HG03558 (cell line): ENCODE results near the gene DEFB131B.
"Not testable (repeated sequence)": the region's sequence is repeated elsewhere in the genome, so short reads cannot be mapped to it uniquely, and the experiment has no call there.

Experiments used
- ATAC-seq: cut with Tn5 transposase; IDR thresholded peaks from one replicate; pipeline ENCODE4 v1.9.1; 2021; ENCODE audit warnings: moderate number of reproducible peaks; ENCODE audit not compliant: unreplicated experiment; ENCODE audit errors: extremely low read depth

The DEFB131B gene

DNA sequence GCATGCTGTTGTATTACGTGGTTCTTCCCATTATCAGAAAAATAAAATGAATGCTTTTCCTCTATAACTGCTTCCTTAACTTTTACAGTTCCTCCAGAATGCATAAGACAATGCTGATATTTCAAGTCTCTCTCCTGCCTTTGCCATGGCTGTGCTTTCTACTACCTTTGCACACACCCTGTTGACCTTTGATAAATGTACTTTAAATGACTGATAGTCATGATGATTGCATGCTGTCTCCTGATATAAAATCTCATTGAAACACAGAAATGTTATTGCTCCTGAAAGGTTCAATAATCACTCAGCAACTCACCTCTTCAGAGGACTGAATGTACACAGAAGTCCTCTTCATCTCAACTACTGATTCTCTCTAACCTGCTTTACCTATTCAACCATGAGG is at the start of gene DEFB131B:
Gene DEFB131B (plus strand): TSS at position 395 of the 400 bp plus-strand sequence. CDS start 0 bp downstream, at position 395.
- not testable (repeated sequence) for ATAC-seq

GRCh38 chr11:71829247-71829646 is 49.0 kb upstream of the DEFB131B start:
- ATAC-seq = not testable (repeated sequence)

DNA sequence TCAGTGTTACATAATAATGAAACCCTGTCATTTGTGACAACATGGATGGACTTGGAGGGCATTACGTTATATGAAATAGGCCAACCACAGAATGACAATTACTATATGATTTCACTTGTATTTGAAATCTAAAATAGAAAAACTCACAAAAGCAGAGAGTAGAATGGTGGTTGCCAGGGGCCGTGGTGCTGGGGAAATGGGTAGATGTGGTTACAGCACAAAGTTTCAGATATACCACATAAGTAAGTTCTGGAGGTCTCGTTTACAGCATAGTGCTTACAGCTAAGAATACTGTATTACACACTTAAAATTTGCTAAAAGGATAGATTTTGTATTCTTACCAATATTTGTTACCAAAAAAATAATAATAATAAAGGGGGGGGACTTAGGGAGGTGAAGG is 48.6 kb upstream of the DEFB131B start:
- not testable (repeated sequence) for ATAC-seq

DNA sequence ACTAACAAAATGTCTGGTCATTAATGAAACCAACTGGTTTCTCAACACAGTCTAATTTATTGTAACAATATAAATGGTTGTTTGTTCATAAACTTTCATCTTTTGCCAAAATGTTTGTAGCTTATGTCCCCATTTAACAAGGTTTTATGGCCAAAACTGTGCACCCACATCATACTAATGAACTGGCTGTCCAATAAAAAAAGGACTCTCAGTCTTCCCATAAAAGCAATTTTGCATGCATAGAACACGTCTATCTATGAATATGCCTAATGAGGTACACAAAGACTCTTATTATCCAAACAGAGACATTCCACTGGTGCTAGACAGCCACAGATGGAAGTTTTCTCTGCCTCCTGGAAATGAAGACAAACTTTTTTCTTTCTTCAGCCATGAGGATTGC is 45.4 kb upstream of the DEFB131B start, which contains the start of gene DEFB108B:
Gene DEFB108B (plus strand): TSS at position 390 of the 400 bp plus-strand sequence. CDS start 0 bp downstream, at position 390.
- ATAC-seq = not testable (repeated sequence)

DNA sequence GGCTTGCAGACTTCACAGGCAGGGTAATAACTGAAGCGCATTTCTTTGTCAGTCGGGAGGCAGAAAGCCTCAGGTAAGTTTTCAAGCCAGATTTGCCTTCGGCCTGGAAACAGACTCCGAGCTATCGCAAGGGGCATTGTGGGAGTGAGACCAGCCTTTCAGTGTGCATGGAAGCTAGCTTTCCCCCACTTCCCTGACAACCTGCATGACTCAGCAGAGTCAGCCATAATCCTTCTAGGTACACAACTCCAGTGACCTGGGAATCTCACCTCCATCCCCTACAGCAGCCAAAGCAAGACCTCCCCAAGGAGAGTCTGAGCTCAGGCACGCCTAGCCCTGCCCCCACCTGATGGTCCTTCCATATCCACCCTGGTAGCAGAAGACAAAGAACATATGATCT is 35.5 kb upstream of the DEFB131B start:
- ATAC-seq = not testable (repeated sequence)

- not testable (repeated sequence) for ATAC-seq
Observed at GRCh38 chr11:71843355-71843754, 34.9 kb upstream of the DEFB131B start.

DNA sequence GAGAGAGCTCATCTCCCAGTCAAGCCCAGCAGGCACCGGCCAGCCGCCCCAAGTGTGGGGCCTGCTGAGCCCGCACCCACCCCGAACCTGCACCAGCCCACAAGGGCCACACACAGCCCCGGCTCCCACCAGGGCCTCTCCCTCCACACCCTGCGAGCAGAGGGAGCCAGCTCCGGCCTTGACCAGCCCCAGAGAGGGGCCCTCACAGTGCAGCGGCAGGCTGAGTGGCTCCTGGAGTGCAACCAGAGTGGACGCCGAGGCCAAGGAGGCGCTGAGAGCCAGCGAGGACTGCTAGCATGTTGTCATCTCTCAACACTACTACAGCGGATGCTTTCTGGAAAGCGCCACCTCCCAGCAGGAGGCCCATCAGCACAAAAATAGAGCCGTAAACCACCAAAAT is 34.4 kb upstream of the DEFB131B start:
- no peak for ATAC-seq

DNA sequence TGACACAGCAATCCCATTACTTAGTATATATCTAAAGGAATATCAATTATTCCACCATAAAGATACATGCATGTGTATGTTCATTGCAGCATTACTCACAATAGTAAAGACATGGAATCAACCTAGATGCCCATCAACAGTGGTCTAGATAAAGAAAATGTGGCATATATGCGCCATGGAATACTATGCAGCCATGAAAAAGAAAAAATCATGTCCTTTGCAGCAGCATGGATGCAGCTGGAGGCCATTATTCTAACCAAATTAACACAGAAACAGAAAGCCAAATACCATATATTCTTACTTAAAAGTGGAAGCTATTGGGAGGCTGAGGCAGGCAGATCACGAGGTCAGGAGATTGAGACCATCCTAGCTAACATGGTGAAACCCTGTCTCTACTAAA is 24.4 kb upstream of the DEFB131B start:
- not testable (repeated sequence) for ATAC-seq

DNA sequence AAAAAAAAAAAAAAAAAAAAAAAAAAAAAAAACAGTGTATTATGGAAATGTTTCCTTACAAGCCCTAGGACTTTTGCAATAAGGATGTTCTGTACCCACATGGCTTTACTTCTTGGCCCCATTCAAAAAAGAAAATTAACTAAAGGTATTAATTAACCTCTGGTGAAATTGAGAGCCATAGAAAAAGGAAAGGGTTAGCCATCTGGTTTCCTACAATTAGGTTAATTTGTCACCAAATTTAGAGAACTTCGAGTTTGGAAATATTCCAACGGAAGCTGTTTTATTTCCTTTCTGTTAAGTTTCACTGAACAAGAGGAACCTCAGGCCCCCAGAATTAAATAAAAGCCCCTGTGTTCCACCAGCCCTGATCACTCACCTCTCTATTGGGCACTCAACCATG is 22.4 kb upstream of the DEFB131B start:
- ATAC-seq = not testable (repeated sequence)

DNA sequence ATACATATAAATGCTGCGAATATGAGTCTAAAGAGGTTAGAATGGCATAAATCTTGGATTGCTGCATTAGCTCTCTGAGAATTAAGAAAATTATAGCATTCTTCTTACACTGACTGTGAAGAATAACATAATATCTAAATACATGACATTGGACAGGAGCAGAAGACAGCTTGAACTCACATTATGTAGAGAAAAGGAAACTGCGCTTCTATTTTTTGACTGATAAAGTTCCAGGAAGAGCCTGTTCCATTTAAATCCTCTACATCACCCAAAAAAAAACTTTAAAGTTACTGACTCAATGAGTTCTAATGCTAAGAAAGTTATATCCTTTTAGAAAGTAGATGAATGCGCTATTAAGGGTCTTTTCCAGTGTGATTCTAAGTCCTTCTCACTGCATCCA is 17.4 kb upstream of the DEFB131B start:
- not testable (repeated sequence) for ATAC-seq

DNA sequence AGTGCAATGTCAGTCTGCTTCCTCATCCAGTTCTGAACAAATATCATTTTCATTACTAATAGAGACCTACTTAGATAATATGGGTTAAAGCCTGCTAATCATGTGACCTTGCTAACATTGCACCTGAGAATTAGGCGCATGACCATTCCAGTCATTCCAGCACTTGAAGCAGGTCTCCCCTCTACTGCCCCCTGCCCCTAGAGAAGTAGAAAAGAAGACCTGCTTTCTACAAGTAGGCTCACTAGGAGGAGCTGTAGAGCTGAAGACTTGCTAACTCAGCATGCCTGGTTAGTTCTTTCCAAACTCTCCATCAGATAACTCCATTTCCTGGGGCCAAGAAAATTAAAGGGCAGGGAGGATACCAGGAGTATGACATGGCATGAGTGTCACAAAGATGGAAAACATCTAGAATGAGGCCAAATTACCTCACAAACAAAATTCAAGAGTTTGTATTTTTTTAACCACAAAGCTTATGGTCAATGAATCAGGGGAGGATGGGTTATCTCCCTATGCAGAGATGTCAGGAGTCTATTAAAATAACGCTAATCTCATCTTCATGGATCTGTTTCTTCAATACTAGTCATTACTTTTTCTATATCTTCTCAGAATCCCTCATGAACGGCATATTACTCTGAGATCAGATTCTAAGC is 14.2 kb upstream of the DEFB131B start:
- not testable (repeated sequence) for ATAC-seq

DNA sequence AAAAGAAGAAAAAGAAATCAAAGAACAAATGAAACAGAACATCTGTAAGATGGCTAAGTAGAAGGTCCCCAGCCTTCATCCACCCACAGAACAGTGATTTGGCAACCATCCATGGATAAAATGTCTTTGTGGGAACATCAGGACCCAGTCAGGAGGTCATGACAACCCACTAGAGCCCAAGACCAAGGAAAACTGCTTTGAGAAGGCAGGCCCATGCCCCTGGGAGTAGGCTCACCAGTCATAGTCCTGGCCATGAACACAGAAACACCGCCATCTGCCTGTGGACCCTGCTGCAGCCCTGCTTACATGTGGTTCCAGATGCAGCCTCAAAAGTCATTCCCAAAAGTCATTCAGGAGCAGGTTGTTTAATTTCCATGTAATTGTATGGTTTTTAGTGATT is 11.0 kb upstream of the DEFB131B start:
- ATAC-seq = not testable (repeated sequence)

DNA sequence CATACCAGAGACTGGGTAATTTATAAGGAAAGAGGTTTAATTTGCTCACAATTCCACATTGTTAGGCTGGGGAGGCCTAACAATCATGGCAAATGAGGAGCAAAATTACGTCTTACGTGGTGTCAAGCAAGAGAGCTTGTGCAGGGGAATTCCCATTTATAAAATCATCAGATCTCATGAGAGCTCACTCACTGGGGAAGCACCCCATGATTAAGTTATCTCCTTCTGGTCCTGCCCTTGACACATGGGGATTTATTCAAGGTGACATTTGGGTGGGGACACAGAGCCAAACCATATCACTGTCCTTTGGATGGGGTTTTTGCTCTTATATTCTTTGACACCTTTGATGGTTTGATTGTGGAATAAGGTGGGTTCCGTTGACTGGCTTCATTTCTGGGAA is 8.3 kb upstream of the DEFB131B start:
- ATAC-seq = not testable (repeated sequence)

DNA sequence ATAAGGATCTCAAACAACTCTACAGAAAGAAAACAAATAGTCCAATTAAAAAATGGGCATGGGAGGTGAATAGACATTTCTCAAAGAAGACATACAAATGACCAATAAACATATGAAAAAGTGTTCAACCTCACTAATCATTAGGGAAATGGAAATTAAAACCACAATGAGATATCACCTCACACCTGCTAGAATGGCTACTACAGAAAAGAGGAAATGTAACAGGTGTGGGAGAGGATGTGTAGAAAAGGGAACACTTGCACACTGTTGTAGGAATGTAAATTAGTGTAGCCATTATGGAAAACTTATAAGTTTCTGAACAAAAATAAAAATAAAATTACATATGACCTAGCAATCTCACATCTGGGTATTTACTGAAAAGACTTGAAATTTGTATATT is 7.6 kb upstream of the DEFB131B start:
- not testable (repeated sequence) for ATAC-seq

GRCh38 chr11:71876262-71876661 is 2.0 kb upstream of the DEFB131B start:
- ATAC-seq = not testable (repeated sequence)

- not testable (repeated sequence) for ATAC-seq
Observed at GRCh38 chr11:71885806-71886205, 7.6 kb downstream of the DEFB131B start.

DNA sequence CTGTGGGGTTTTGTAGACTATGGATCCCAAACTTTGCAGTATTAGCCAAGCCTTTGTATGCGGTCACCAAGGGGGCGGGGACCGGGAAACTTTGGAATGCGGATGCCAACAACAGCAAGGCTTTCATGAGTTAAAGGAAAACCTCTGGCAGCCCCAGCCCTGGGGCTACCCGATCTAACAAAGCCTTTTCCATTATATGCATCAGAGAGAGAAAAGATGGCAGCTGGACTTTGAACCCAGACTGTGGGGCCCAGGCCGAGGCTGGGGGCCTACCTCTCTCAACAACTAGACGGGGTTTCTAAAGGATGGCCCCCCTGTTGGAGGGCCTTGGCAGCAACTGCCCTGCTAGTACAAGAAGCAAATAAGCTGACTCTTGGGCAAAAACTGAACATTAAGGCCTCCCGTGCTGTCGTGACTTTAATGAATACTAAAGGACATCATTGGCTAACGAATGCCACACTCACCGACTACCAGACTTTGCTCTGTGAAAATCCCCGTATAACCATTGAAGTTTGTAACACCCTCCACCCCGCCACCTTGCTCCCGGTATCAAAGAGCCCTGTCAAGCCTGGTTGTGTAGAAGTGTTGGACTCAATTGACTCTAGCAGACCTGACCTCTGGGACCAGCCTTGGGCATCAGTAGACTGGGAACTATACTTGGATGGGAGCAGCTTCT is 10.2 kb downstream of the DEFB131B start:
- ATAC-seq = not testable (repeated sequence)

DNA sequence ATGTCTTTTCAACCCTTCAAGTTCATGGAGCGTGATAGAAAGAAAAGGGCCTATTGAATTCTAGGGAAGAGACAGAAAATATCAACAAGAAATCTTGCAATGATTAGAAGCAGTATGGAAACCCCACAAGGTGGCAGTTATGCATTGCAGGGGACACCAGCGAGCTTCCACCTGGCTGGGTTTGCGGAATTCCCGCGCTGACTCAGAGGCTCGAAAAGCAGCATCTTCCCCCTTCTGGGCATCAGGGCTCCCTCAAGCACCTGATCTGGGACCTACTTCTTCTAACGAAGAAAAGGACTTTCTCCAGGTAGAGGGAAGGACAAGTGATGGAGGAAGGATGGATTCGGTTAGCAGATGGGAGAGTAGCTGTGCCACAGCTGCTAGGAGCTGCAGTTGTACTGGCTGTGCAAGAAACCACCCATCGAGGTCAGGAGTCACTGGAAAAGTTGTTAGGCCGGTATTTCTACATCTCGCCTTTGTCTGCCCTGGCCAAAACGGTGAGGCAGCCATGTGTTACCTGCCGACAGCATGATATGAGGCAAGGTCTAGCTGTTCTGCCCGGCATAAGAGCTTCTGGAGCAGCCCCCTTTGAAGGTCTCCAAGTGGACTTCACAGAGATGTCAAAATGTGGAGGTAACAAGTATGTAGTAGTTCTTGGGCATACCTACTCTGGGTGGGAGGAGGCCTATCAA is 11.1 kb downstream of the DEFB131B start:
- ATAC-seq = not testable (repeated sequence)

- no peak for ATAC-seq
Observed at GRCh38 chr11:71895961-71896360, 17.7 kb downstream of the DEFB131B start.

GRCh38 chr11:71901137-71901536 is 22.9 kb downstream of the DEFB131B start:
- not testable (repeated sequence) for ATAC-seq

DNA sequence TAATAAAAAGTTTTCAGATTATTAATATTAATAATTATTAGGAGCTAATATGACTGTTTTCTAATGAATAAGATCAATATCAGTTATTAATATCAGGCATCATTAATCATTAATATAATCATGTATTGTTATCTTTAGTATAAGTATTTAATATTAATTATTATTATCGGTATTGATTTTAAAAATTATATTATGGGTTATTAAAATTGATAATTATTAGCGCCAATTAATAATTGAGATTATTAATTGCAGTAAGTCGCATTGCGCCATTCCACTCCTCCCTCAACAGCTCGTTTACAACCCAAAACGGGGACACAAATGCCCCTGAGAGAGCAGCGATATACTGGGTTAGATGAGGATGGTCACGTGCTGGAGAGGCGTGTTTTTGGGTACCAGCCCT is 30.0 kb downstream of the DEFB131B start:
- no peak for ATAC-seq
